Nephron (organoid): Measurements from ENCODE around the gene IDH3G.

ENCODE experiments used
- H3K27ac Mint-ChIP-seq, 3 experiments: 2 replicates each; pipeline ENCODE4 v1.8.0; 2020; ENCODE audit warnings: mixed read lengths in 3 of 3, mild to moderate bottlenecking in 2 of 3, moderate library complexity in 1 of 3
- H3K27me3 Mint-ChIP-seq: 2 replicates; pipeline ENCODE4 v1.8.0; 2021; ENCODE audit warnings: low read depth, mild to moderate bottlenecking, moderate library complexity, mixed read lengths
- H3K36me3 Mint-ChIP-seq: 2 replicates; pipeline ENCODE4 v1.8.0; 2020; ENCODE audit warnings: low read depth, mixed read lengths
- H3K4me1 Mint-ChIP-seq: 2 replicates; pipeline ENCODE4 v1.8.0; 2020; ENCODE audit warnings: mixed read lengths
- H3K4me3 Mint-ChIP-seq, 3 experiments: 2 replicates each; pipeline ENCODE4 v1.8.0; 2020; ENCODE audit warnings: mild to moderate bottlenecking in 3 of 3, mixed read lengths in 3 of 3, moderate library complexity in 2 of 3
- H3K9me3 Mint-ChIP-seq: 2 replicates; pipeline ENCODE4 v1.8.0; 2020; ENCODE audit warnings: mixed read lengths
- TF ChIP-seq, protein P1 (sequence below), 3 experiments: fragments of 200-600 bp; sonication (generic); IDR thresholded peaks; one replicate each; pipeline ENCODE4 v1.5.0; 2021; ENCODE audit warnings: antibody characterized with exemption in 3 of 3; ENCODE audit not compliant: unreplicated experiment in 3 of 3

Gene IDH3G

DNA sequence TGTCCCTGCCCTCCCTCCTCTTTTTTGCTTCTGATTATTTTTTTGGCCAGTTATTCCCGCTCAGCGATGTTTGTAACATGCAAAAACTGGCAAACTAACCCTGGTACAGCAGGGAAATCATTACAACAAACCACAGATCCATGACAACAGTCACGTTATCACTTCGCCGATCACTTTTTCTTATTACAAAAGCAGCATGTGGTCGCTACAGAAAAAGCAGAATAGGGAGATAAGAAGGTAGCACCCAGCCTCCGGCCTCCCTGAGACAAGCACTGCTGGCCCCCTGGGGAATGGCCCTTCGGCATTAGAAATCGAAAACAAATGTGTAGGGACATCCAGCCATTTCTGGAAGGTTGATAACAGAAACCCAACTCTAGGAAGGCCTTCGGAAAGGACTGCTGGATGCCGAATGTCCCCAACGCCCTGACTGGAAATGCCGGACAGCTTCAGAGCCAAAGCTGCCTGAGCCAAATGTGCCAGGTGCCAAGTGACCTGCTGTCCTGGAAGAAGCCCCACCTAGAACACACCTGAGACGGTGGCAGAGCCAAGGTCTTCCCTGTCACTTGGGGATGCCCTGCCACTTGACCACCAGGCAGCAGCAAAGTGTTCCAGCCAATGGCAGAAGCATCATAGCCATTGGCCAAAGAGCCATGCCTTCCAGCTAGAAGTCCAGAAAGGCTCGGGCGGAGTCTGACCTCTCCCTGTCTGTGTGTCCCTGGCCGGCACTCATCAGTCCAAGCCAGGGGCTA is 2.9 kb downstream of the IDH3G start:
- Mint-ChIP-seq H3K4me3 (peak overlapping the region in 2 of 3 experiments; percentile 12 to 15), H3K27ac (no peak overlapping the region), H3K9me3 (peaks cover 8% of the 10 kb centered on the region), H3K4me1 (peaks cover 8% of the 10 kb centered on the region), H3K36me3 (peaks cover 14% of the 10 kb centered on the region), H3K27me3 (no peaks in the 10 kb centered on the region)
- TF ChIP-seq, protein P1, sequence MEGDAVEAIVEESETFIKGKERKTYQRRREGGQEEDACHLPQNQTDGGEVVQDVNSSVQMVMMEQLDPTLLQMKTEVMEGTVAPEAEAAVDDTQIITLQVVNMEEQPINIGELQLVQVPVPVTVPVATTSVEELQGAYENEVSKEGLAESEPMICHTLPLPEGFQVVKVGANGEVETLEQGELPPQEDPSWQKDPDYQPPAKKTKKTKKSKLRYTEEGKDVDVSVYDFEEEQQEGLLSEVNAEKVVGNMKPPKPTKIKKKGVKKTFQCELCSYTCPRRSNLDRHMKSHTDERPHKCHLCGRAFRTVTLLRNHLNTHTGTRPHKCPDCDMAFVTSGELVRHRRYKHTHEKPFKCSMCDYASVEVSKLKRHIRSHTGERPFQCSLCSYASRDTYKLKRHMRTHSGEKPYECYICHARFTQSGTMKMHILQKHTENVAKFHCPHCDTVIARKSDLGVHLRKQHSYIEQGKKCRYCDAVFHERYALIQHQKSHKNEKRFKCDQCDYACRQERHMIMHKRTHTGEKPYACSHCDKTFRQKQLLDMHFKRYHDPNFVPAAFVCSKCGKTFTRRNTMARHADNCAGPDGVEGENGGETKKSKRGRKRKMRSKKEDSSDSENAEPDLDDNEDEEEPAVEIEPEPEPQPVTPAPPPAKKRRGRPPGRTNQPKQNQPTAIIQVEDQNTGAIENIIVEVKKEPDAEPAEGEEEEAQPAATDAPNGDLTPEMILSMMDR (IDR thresholded peaks at IDR 0.05; ENCODE audit: unreplicated experiment in 3 of 3): no peak

DNA sequence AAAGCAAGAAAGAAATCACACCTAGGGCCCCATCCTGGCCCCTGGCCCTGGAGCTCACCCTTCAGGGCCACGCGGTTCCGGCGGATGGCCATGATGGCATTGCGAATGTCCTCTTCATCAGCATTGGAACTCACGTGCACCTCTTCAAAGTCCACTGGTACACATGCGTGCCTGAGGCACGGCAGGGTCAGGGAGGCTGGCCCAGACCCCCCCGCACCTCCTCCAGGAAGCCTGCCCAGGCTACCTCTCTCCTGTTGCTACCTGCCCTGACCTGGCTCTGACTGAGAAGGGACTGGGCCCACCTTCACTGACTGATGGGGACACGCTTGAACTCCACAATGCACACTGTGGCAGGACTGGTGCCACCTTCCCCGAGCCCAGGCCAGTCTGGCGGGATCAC is 4.5 kb downstream of the IDH3G start:
- H3K4me1 Mint-ChIP-seq: peaks cover 8% of the 10 kb centered on the region
- no peak overlapping the region for H3K4me3 Mint-ChIP-seq
- no peaks in the 10 kb centered on the region for H3K27me3 Mint-ChIP-seq
- TF ChIP-seq, protein P1 (IDR thresholded peaks at IDR 0.05; ENCODE audit: unreplicated experiment in 3 of 3): no peak
- H3K36me3 Mint-ChIP-seq: peaks cover 18% of the 10 kb centered on the region
- H3K9me3 Mint-ChIP-seq: peaks cover 8% of the 10 kb centered on the region
- no peak overlapping the region for H3K27ac Mint-ChIP-seq

DNA sequence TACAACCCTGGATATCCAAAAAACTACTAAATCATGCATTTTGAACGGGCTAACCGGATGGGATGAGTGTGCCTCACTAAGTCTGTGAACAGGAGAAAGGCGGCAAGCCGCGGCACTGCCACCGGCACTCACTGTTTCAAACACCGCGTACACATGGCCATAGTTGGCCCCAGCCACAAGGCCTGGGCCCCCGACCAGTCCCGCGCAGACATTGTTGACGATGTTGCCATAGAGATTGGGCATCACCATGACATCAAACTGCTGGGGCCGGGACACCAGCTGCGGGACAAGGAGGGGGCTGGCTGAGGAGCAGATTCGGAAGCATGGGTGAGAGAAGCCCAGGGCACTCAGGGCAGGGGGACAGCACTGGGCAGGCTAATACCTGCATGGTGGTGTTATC is 7.5 kb downstream of the IDH3G start:
- Mint-ChIP-seq H3K27me3 (no peaks in the 10 kb centered on the region), H3K36me3 (peaks cover 18% of the 10 kb centered on the region), H3K27ac (no peak overlapping the region), H3K9me3 (peaks cover 3% of the 10 kb centered on the region), H3K4me1 (no peaks in the 10 kb centered on the region), H3K4me3 (no peak overlapping the region)
- TF ChIP-seq, protein P1 (IDR thresholded peaks at IDR 0.05; ENCODE audit: unreplicated experiment in 3 of 3): no peak

DNA sequence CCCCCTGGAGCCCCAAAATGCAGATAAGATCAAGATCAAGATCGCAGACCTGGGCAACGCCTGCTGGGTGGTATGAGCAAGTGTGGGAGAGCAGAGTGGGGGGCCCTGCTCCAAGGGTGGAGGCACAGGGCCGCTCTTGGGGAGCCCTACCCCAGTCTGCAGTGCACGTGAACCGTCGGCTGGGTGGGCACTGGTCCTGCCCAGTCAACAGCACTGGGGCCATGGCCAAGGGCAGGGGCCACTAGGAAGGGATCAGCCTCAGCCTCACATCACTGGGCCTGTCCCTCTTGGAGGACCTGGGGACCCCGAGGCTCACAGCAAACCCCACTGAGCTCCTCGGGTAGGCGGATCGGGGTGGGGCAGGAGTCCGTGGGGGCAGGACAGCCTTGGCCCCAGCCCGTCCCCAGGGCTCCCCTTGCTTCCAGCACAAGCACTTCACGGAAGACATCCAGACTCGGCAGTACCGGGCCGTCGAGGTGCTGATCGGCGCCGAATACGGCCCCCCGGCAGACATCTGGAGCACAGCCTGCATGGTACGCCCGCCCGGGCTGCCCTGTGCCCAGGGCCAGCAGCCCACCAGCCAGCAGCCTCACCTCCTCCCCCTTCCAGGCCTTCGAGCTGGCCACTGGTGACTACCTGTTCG is 9.7 kb downstream of the IDH3G start:
- Mint-ChIP-seq H3K36me3 (peaks cover 14% of the 10 kb centered on the region), H3K4me3 (no peak overlapping the region), H3K27ac (no peak overlapping the region), H3K4me1 (peaks cover 9% of the 10 kb centered on the region), H3K27me3 (peaks cover 5% of the 10 kb centered on the region), H3K9me3 (peaks cover 8% of the 10 kb centered on the region)
- TF ChIP-seq, protein P1 (IDR thresholded peaks at IDR 0.05; ENCODE audit: unreplicated experiment in 3 of 3): no peak

DNA sequence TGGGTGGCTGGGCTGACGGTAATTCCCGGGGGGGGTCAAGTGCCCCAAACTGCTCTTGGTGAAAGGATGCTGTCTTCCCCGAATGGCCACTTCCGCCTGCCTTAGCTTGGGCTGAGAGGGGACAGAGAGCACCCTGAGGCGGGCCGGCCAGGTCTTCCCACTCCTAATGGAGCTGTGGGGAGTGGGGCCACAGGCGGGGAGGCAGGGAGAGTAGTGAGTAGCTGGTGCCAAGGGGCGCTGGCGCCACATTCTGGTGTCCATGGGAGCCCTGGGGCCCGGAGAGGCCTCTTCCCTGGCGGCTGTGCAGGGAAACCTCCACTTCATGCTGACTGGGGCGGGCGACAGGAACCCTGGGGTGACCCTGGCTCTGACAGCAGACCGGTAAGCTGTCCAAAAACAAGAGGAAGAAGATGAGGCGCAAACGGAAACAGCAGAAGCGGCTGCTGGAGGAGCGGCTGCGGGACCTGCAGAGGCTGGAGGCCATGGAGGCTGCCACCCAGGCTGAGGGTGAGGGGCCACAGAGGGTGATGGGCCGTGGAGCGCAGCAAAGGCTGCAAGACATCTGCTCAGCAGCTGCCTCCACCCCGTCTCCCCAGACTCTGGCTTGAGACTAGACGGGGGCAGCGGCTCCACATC is 10.7 kb downstream of the IDH3G start:
- TF ChIP-seq, protein P1 (IDR thresholded peaks at IDR 0.05; ENCODE audit: unreplicated experiment in 3 of 3): no peak
- Mint-ChIP-seq H3K9me3 (peaks cover 8% of the 10 kb centered on the region), H3K4me3 (no peak overlapping the region), H3K27ac (no peak overlapping the region), H3K36me3 (peaks cover 14% of the 10 kb centered on the region), H3K27me3 (peaks cover 5% of the 10 kb centered on the region), H3K4me1 (peaks cover 9% of the 10 kb centered on the region)
